ENCODE results near the gene DOK7.

The DOK7 gene

DNA sequence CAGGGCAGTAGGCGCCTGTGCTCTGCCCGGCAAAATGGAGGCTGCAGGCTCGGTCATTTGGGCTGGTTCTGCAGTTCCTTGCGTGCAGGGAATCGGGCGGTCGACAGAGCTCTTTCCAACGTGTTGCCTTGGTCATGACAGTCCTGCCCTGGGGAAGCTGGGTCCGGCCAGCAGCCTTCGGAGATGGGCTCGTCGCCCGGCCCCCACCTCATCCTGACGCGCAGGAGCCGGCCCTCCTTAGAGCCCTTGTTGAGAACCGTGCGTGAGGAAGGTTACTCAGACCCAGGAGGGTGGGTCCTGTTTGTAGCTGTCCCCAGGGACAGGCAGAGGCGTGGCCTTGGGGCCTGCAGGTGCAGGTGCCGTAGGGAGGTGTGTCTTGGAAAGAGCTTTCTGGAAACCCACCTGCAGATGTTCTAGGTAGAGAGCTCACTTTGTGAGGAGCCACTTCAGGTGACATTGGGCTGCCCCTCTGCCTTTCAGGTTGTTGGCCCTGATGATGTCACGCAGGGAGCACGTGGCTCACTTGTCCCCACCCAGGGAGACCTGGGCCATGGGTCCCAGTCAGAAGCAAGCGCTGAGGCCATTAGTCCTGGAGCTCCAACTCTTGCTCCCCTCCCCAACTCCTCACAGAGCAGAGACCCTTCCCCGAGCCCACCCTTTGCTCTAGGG is 36.5 kb upstream of the DOK7 start:
- TF ChIP-seq, protein P1, sequence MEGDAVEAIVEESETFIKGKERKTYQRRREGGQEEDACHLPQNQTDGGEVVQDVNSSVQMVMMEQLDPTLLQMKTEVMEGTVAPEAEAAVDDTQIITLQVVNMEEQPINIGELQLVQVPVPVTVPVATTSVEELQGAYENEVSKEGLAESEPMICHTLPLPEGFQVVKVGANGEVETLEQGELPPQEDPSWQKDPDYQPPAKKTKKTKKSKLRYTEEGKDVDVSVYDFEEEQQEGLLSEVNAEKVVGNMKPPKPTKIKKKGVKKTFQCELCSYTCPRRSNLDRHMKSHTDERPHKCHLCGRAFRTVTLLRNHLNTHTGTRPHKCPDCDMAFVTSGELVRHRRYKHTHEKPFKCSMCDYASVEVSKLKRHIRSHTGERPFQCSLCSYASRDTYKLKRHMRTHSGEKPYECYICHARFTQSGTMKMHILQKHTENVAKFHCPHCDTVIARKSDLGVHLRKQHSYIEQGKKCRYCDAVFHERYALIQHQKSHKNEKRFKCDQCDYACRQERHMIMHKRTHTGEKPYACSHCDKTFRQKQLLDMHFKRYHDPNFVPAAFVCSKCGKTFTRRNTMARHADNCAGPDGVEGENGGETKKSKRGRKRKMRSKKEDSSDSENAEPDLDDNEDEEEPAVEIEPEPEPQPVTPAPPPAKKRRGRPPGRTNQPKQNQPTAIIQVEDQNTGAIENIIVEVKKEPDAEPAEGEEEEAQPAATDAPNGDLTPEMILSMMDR (conservative IDR thresholded peaks at IDR 0.05; ENCODE audit: low read depth, low read length): no peak
- no peak overlapping the region for H3K4me3 ChIP-seq (ENCODE audit: low read depth, low read length)
- no peak for DNase-seq (ENCODE audit: low read depth)

- DNase-seq (ENCODE audit: low read depth): no peak
- TF ChIP-seq, protein P1 (conservative IDR thresholded peaks at IDR 0.05; ENCODE audit: low read depth, low read length): no peak
- H3K4me3 ChIP-seq (ENCODE audit: low read depth, low read length): no peak overlapping the region
Measured at GRCh38 chr4:3427134-3427476, 36.0 kb upstream of the DOK7 start.

DNA sequence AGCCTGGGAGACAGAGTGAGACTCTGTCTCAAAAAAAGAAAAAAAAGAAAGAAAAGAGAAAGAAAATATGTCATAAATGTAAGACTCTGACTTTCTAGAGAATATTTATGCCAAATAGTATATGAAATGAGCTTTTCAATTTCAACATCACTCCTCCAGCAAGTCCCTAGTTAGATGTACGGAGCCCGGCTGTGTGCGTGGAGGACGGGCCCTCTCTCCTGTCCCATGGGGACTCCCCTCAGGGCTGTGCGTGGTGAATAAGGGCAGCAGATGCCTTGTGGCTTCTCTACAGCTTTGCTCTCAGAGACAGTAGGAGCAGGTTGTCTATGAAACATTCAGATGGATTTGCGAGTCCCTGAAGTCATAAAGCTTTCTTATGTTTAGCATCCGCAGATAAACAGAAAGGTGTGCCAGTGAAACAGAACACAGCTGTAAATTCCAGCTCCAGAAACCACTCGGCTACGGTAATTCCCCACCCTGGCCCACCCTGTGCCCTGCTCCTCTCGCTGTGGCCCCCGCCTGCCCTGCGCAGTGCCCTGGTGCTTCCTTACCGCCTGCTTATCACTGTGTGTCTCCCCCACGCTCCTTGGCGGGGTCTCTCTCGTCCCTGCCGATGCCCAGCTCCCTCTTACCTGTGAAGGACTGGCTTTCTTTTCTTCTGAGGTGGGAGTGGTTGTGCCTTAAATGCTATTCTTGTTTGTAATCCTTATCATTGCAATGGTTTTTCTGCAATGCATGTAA is 35.2 kb upstream of the DOK7 start:
- no peak overlapping the region for H3K4me3 ChIP-seq (ENCODE audit: low read depth, low read length)
- TF ChIP-seq, protein P1 (conservative IDR thresholded peaks at IDR 0.05; ENCODE audit: low read depth, low read length): no peak
- no peak for DNase-seq (ENCODE audit: low read depth)

DNA sequence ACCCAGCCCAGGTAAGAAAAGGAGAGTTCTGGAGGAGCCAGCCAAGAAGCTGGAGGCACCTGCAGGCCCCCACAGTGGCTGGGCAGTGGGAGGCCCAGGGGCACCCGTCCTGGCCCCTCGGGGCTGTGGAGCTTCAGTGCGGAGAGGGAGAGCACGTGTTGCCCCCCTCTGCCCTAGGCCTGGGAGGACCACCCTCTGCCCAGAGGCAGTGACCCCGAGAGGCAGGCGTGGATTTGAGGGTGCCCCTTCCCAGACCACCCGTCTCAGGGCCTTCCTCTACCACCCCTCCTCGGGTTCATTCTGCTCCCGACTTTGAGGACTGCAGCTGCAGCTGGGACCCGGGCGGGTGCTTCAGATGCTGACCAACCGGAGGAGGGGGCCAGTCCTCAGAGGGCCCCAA is 33.5 kb upstream of the DOK7 start:
- no peak overlapping the region for H3K4me3 ChIP-seq (ENCODE audit: low read depth, low read length)
- DNase-seq (ENCODE audit: low read depth): no peak
- TF ChIP-seq, protein P1 (conservative IDR thresholded peaks at IDR 0.05; ENCODE audit: low read depth, low read length): no peak

GRCh38 chr4:3430524-3430923 is 32.6 kb upstream of the DOK7 start:
- H3K4me3 ChIP-seq (ENCODE audit: low read depth, low read length): no peak overlapping the region
- TF ChIP-seq, protein P1 (conservative IDR thresholded peaks at IDR 0.05; ENCODE audit: low read depth, low read length): no peak
- no peak for DNase-seq (ENCODE audit: low read depth)

DNA sequence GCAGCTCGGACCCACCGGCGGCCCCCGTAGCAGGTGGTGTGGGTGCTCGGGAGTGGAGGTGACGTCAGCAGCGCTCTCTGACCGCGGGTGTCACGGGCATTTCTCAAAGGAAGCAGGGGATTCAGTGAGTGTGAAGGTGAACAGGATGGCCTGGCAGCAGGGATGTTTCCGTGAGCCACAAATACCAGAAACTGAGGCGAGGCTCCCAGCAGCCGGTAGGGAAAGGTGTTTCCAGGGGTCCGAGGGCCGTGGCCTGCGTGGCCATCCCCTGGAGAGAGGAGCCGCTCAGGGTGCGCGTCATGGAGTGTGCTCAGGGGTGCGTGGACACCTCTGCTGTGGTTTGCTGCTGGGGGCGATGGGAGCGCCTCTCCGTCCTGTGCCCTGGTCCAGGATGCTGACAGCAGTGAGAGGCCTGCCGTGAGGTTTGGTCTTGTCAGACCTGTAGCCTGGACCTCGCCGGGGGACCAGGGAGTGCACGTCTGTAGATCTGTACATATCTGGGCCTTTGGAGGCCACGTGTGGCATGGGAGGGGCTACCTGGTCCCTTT is 31.6 kb upstream of the DOK7 start:
- TF ChIP-seq, protein P1 (conservative IDR thresholded peaks at IDR 0.05; ENCODE audit: low read depth, low read length): no peak
- no peak overlapping the region for H3K4me3 ChIP-seq (ENCODE audit: low read depth, low read length)
- no peak for DNase-seq (ENCODE audit: low read depth)
